ENCODE data around the gene FAF1. TPM values are rescaled to one million over a fixed set of nuclear protein-coding genes. Genes with fewer than 3 reads are reported as not detected.

FAF1 gene
- total and polyA plus RNA-seq, 4 donors, result 27.2 to 51.6 (median 37.1) TPM

DNA sequence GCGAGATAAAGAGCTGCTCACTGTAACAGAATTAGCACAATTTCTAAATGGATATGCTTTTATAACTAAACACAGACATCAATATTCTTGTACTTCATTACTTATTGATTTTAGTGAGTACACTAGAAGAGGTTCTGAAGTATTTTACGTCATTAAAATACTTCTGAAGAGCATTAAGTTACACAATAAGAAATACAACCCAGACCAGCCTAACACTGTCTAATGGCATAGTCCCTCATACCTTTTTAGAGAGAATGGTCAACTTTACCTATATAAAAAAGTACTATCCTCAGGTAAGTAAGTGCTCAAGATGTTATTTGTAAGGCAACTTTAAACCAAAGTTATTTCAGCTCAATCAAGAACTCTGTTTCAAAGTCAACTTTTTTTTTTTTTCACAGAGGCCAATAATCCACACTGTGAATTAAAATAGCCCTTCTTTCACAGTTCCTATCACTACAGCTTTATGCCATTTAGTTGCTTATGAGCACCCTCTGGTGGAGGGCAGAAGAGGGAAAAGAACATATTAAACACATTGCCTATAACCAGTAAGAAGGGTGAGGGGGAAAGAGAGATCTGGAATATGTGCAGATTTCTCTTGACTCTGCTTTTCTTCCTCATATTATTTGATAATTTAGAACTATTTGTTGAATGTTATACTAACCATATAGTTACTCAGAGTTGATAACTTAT, 354.7 kb downstream of the FAF1 start:
- WGBS, 2 donors, result 74 to 87% methylated on average over 2 of the region's 2 CpGs
- no peak for ATAC-seq (ENCODE audit: insufficient read depth, low FRiP score)
- Histone ChIP-seq H3K9ac (ENCODE audit: insufficient read depth in 1 of 2, low read length in 2 of 2) (no peak overlapping the region), H3K9me3 (ENCODE audit: control insufficient read depth in 4 of 4, insufficient read depth in 3 of 4, low read length in 3 of 4) (no peaks in the 10 kb centered on the region), H3K4me3 (no peak overlapping the region), H3K27me3 (ENCODE audit: control insufficient read depth in 3 of 3, insufficient read depth in 3 of 3, low read length in 2 of 3) (no peaks in the 10 kb centered on the region), H3K36me3 (ENCODE audit: control insufficient read depth in 4 of 4, insufficient read depth in 4 of 4, low read length in 4 of 4) (no peaks in the 10 kb centered on the region), H3K4me1 (ENCODE audit: control insufficient read depth in 5 of 5, insufficient read depth in 5 of 5, low read length in 5 of 5) (no peaks in the 10 kb centered on the region), H3K27ac (ENCODE audit: low read depth in 1 of 2, low read length in 1 of 2) (no peak overlapping the region)
- peak in 1 of 3 donors; percentile 17 for DNase-seq
- TF ChIP-seq, protein P1, sequence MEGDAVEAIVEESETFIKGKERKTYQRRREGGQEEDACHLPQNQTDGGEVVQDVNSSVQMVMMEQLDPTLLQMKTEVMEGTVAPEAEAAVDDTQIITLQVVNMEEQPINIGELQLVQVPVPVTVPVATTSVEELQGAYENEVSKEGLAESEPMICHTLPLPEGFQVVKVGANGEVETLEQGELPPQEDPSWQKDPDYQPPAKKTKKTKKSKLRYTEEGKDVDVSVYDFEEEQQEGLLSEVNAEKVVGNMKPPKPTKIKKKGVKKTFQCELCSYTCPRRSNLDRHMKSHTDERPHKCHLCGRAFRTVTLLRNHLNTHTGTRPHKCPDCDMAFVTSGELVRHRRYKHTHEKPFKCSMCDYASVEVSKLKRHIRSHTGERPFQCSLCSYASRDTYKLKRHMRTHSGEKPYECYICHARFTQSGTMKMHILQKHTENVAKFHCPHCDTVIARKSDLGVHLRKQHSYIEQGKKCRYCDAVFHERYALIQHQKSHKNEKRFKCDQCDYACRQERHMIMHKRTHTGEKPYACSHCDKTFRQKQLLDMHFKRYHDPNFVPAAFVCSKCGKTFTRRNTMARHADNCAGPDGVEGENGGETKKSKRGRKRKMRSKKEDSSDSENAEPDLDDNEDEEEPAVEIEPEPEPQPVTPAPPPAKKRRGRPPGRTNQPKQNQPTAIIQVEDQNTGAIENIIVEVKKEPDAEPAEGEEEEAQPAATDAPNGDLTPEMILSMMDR (IDR thresholded peaks at IDR 0.05; ENCODE audit: control extremely low read depth, extremely low read depth), result no peak

DNA sequence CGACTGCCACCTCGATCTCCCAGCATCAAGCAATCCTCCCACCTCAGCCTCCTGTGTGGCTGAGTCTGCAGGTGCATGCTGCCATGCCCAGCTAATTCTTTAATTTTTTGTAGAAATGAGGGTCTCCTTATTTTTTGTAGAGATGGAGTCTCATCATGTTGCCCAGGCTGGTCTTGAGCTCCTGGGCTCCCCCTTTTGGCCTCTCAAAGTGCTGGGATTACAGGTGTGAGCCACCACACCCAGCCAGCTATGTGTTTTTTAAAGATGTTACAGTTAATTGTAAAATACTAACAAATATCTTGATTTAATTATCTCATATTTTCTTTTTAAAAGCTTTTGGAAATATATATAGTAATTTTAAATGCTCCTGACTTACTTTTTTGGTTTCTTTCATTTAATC, 355.5 kb downstream of the FAF1 start:
- Histone ChIP-seq H3K4me3 (no peak overlapping the region), H3K9me3 (ENCODE audit: control insufficient read depth in 4 of 4, insufficient read depth in 3 of 4, low read length in 3 of 4) (no peaks in the 10 kb centered on the region), H3K4me1 (ENCODE audit: control insufficient read depth in 5 of 5, insufficient read depth in 5 of 5, low read length in 5 of 5) (no peaks in the 10 kb centered on the region), H3K9ac (ENCODE audit: insufficient read depth in 1 of 2, low read length in 2 of 2) (no peak overlapping the region), H3K27me3 (ENCODE audit: control insufficient read depth in 3 of 3, insufficient read depth in 3 of 3, low read length in 2 of 3) (no peaks in the 10 kb centered on the region), H3K27ac (ENCODE audit: low read depth in 1 of 2, low read length in 1 of 2) (no peak overlapping the region), H3K36me3 (ENCODE audit: control insufficient read depth in 4 of 4, insufficient read depth in 4 of 4, low read length in 4 of 4) (no peaks in the 10 kb centered on the region)
- TF ChIP-seq, protein P1 (IDR thresholded peaks at IDR 0.05; ENCODE audit: control extremely low read depth, extremely low read depth), result no peak
- ATAC-seq (ENCODE audit: insufficient read depth, low FRiP score) (no peak), DNase-seq (no peak)
- WGBS, 2 donors, result 96 to 100% methylated on average over 2 of the region's 2 CpGs

DNA sequence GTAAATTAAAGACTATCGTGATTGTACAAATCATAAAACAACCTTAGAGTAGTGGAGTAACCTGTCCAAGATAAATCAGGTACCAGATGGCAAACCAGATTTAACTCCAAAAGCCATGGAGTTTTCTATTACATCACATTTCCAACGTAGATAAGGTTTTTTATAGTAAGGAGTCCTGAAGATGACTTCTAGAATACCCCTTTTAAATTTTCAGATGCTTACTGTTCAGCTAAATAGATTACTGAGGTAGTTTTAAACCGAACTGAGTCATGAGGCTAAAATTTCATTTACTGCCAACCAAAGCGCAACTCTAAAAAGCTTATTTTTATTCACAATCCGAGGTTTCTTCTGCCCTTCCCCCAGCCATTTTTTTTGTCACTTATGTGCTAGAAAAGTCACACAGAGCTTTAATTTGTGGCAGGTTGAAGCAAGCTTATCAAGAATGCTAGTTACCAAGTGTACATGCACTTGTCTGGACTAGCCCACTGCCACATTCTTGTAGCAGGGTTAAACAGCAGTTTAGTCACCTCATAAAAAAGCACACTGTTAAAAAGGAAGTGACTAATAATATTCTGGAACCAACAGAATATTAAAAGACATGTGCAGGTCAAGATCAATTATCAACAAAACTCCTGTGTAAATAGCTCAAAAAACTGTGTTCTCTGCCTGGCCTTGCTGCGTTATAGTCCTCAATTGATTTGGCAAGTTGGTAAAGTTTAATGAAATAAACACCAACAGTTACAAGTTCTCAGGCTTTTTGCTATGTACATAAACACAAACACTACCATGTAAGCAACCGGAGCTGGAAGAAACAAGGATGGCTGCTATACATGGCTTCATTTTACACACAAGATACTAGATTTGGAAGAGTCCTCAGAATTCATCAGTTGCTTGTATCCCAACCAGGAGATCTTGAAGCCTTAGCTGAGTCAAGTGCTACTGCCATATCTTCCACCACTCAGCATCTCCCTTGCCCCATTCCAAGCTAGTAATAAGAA, 356.5 kb downstream of the FAF1 start:
- DNase-seq (peak in 2 of 3 donors; percentile 17 to 37), ATAC-seq (ENCODE audit: insufficient read depth, low FRiP score) (no peak)
- Histone ChIP-seq H3K9ac (ENCODE audit: insufficient read depth in 1 of 2, low read length in 2 of 2) (no peak overlapping the region), H3K27ac (ENCODE audit: low read depth in 1 of 2, low read length in 1 of 2) (no peak overlapping the region), H3K27me3 (ENCODE audit: control insufficient read depth in 3 of 3, insufficient read depth in 3 of 3, low read length in 2 of 3) (no peaks in the 10 kb centered on the region), H3K9me3 (ENCODE audit: control insufficient read depth in 4 of 4, insufficient read depth in 3 of 4, low read length in 3 of 4) (no peaks in the 10 kb centered on the region), H3K4me3 (no peak overlapping the region), H3K36me3 (ENCODE audit: control insufficient read depth in 4 of 4, insufficient read depth in 4 of 4, low read length in 4 of 4) (no peaks in the 10 kb centered on the region), H3K4me1 (ENCODE audit: control insufficient read depth in 5 of 5, insufficient read depth in 5 of 5, low read length in 5 of 5) (no peaks in the 10 kb centered on the region)
- TF ChIP-seq, protein P1 (IDR thresholded peaks at IDR 0.05; ENCODE audit: control extremely low read depth, extremely low read depth), result no peak
- WGBS, 2 donors, result 79 to 88% methylated on average over 7 of the region's 7 CpGs
